Dermis microvascular lymphatic vessel endothelial cell (primary cell): ENCODE results near the gene ST3GAL4. TPM values are rescaled to one million over a fixed set of nuclear protein-coding genes. Genes with fewer than 3 reads are reported as not detected.
"Not testable (repeated sequence)": the region's sequence is repeated elsewhere in the genome, so short reads cannot be mapped to it uniquely, and the experiment has no call there.

ENCODE experiments used
- DNase-seq, 2 donors: peaks; one replicate each; pipeline versions ENCODE4 v3.0.0 to v3.0.0-alpha.2; 2010; ENCODE audit warnings: low read depth in 2 of 2
- total RNA-seq: library from RNA; depleted of rRNA; stranded (reverse); fragments of >200 nt; gene quantifications from 2 replicates; pipeline ENCODE4 v1.2.1, GENCODE V29; 2014

ST3GAL4 gene
- total RNA-seq, 1 donor from 2014 or later: 12.5 TPM

DNA sequence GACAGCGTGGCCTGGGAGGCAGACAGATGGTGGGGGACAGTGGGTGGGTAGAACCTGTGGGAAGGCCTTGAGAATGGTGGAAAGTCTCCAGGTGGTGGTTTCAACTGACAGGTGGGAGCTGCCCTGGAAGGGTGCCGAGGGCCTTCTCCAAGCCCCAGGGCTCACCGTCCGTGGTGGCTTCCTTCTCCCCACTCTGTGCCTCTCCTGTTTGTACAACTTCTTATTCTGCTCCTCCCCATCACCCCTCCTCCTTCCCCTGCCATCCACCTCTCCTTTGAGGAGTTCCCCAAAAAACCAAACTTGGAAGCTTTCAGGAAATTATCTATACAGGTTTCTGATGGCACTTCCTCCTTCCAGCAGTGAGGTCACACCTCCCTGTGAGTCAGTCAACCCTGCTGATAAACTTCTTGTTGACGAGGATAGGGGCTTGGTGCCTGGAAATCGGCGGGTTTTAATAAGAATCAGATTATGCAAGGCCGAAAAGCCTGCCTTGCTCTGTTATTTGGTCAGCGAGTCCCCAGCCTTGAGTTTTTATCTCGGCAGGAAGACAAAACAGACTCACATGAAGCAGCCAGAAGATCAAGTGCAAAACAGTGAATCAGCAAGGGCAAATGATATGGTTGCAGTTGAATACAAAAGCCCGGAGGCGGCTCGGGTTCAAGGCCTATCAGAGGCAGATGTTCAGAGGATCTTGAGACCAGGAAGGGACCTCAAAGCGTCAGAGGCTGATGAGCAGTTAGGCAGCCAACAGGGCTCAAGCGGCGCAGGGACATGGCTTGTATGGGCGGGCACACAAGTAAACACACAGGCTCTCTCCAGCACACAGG is 9.5 kb upstream of the ST3GAL4 start:
- peak in 1 of 2 donors; percentile 67 for DNase-seq

- no peak for DNase-seq
Observed at GRCh38 chr11:126346586-126346940, 8.9 kb upstream of the ST3GAL4 start.

DNA sequence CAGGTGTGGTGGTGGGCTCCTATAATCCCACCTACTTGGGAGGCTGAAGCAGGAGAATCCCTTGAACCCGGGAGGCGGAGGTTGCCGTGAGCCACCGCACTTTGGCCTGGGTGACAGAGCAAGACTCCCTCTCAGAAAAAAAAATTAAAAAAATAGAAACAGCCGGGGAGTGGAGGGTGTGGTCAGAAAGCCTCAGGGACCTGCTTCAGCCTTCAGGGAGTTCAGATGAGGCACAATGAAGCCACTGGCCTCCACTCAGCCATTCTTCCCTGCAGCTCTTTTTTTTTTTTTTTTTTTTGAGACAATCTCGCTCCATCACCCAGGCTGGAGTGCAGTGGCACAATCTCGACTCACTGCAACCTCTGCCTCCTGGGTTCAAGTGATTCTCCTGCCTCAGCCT is 8.5 kb upstream of the ST3GAL4 start:
- DNase-seq: not testable (repeated sequence)

GRCh38 chr11:126347751-126348668 is 7.5 kb upstream of the ST3GAL4 start:
- DNase-seq: no peak

DNA sequence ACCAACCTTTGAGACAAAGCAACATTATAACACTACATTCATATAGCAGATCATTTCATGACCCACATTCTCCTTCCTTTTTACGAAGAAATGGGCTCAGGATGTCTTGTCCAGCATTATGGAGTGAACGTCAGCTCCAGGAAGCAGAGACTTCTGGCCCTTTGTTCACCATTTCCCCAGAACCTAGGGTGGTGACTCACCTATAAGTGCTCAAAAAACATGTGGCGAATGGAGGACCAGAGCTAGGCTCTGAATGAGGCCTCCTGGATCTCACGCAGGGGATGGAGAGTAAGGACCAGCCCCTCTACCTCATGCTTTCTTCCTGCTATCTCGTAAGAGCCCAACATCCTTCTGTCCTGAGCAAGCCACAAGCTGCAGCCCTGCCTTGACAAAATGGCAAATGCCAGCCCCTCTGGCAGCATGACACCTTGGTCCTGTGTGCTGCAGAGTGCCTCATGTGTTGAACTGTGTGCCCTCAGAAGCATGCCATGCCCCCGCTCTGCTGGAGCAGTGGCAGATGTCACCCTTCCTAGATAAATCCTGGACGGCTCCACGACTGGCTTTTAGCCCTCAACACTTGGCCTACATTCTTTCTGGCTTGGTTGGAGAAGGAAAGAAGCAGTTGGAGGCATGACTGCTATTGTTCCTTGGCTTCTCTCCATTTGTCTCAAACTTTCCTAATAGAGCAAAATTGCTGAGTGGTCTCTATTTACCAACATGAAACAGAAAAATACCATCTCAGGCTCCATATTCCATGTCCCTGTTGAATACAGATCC is 6.5 kb upstream of the ST3GAL4 start:
- DNase-seq: peak in 1 of 2 donors; percentile 84

GRCh38 chr11:126350836-126351235 is 4.7 kb upstream of the ST3GAL4 start:
- DNase-seq: no peak

GRCh38 chr11:126352163-126352562 is 3.3 kb upstream of the ST3GAL4 start:
- DNase-seq: no peak

- DNase-seq: peak in 1 of 2 donors; percentile 32
Observed at GRCh38 chr11:126352934-126353801, 2.3 kb upstream of the ST3GAL4 start.

- DNase-seq: no peak
Observed at GRCh38 chr11:126354631-126355323, 709 bp upstream of the ST3GAL4 start.

DNA sequence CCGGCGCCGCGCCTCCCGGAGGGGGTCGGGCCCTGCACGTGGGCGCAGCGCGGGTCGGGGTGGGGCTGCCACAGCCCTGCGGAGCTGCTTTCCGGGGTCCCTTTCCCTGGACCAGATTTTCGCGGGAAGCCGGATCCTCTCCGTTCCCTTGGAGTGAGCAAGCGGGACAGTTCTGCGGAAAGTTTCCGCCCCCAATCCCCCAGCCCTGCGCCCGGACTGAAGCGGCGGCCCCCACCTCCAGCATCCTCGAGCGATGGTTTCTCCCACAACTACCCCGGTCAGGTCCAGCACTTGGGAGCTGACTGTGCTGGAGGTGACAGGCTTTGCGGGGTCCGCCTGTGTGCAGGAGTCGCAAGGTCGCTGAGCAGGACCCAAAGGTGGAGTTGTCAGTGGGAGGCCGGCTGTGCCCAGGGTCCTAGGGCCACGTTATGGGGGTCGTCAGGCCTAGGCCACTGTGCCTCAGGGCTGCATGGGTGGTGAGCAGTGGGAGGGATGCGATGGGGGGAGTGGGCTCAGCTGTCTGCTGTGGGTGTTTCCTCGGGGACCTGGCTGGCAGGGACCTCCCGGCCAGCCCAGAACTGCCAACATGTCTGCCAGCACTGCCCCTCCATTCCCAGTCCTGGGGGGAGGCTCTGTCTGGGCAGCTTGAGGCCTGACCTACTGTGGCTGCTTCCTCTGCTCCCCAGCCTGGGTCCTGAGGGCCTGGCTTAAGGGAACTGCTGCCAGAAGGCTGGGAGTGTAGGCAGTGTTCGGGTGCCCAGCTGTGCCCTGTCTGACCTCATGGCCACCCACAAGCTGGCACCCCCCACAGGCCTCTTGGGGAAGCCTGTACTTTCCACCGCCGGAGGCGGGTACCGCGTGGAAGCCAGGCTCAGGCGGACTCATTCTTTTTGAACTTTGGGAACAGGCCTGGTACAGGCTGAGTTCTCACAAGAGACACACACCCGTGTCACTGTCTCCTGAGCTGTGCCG is 726 bp downstream of the ST3GAL4 start:
- peak in 1 of 2 donors; percentile 28 for DNase-seq

DNA sequence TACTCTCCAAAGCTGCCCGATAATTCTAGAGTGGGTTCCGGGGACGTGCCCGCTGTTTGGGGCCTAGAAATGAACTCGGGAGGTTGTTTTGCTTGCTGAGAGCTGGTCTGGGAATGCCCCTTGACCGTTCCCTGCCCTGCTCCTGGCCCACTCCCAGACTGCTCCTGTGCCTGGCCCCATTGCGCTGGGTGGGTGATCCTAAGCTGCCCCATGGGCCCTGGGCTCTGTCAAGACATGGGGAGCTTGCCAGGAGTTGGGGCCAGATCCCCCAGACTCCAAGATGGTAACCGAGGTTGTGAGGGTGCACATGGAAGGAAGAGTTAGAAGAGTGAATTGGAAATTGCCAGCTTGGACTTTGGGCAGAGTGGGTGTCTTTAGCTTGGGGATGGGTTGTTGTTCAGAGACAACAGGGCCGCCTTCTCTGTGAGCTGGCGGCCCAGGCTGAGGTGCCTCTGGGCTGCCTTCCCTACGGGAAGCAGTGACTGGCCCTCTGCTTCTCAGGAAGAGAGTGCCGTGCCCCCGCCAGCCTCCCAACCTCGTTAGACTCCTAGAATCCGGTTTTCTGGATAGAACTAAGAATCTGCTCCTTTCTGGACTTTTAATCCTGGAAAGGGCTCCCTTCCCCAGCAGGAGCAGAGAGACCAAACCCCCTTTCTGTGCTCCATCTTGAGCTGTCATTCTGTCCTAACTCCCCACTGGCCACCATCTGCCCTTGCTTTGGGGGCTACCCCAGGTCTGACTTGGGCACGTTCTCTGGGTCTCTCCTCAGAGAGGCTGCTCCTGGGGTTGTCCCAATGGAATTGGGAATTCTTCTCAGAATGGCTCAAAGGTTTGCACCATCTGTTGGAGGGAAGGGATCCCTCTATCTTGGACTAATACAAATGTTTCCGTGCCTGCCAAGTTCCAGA is 1.8 kb downstream of the ST3GAL4 start:
- no peak for DNase-seq

GRCh38 chr11:126357969-126358762 is 2.7 kb downstream of the ST3GAL4 start:
- DNase-seq: no peak

DNA sequence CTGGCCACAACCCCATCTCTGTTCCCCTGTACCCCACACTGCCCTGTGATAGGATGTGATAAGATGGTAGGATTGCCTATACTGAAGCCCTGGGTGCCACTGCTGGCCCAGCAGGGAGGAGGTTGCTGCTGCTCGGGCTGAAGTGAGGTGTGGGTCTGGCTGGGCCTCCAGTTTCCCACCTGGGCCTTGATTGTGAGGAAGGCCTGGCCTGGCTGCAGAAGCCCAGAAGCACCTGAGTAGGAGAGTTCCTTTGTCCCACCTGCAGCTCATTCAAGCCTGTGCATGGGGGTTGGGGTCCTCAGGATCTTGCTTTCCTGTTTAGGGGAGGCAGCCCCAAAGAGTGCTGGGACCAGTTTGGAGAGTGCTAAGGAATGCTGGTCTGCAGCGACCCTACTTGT is 3.3 kb downstream of the ST3GAL4 start:
- DNase-seq: no peak

- no peak for DNase-seq
Observed at GRCh38 chr11:126359431-126360048, 4.1 kb downstream of the ST3GAL4 start.

DNA sequence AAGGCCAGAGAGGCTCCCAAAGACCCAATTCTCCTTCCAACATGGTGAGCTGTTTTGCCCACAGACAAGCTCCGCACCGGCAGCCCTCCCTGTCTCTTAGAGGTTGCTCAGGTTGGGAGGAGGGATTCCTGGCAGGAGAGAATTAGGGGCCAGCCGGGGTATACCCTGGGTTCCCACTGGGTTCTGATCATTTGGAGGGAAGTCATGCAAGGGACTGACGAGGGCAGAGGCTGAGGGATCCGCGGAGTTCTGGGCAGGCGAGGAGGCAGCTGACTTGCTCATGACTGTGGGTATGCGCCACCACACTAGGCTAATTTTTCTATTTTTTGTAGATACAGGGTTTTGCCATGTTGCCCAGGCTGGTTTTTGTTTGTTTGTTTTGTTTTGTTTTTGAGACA is 4.6 kb downstream of the ST3GAL4 start:
- DNase-seq: no peak

- no peak for DNase-seq
Observed at GRCh38 chr11:126361400-126361799, 5.9 kb downstream of the ST3GAL4 start.
